Suprapubic skin (tissue), 4 donors: ENCODE results near the gene CLIP2. TPM values are rescaled to one million over a fixed set of nuclear protein-coding genes. Genes with fewer than 3 reads are reported as not detected.
"Not testable (repeated sequence)": the region's sequence is repeated elsewhere in the genome, so short reads cannot be mapped to it uniquely, and the experiment has no call there.

ENCODE experiments used
- DNase-seq, 2 donors: peaks; one replicate each; pipeline ENCODE4 v3.0.0-alpha.2; 2019; ENCODE audit warnings: low spot score in 2 of 2
- H3K27ac ChIP-seq: fragments of 200-600 bp; sonication (generic); one replicate; pipeline ENCODE4 v1.5.1; 2019
- H3K27me3 ChIP-seq: fragments of 200-600 bp; sonication (generic); one replicate; pipeline ENCODE4 v1.5.1; 2019
- H3K36me3 ChIP-seq: fragments of 200-600 bp; sonication (generic); one replicate; pipeline ENCODE4 v1.5.1; 2019
- H3K4me1 ChIP-seq: fragments of 200-600 bp; sonication (generic); one replicate; pipeline ENCODE4 v1.5.1; 2019
- H3K4me3 ChIP-seq: fragments of 200-600 bp; sonication (generic); one replicate; pipeline ENCODE4 v1.5.1; 2019; ENCODE audit warnings: mild to moderate bottlenecking
- H3K9me3 ChIP-seq: fragments of 200-600 bp; sonication (generic); one replicate; pipeline ENCODE4 v1.5.1; 2019
- CTCF ChIP-seq, 2 donors: fragments of 200-600 bp in 1 of 2; fragments of 450-650 bp in 1 of 2; sonication (generic) in 1 of 2; IDR thresholded peaks; one replicate each; pipeline ENCODE4 v1.5.1; 2016 to 2019; ENCODE audit warnings: antibody characterized with exemption in 2 of 2, mild to moderate bottlenecking in 1 of 2, moderate library complexity in 1 of 2
- EP300 ChIP-seq: sonication (generic); formaldehyde crosslinking; IDR thresholded peaks from one replicate; pipeline ENCODE4 v1.6.1; 2017; ENCODE audit warnings: antibody characterized with exemption
- POLR2A ChIP-seq, 2 donors: fragments of 450-650 bp; IDR thresholded peaks; one replicate each; pipeline ENCODE4 v1.6.1; 2017; ENCODE audit warnings: antibody characterized with exemption in 2 of 2, mild to moderate bottlenecking in 2 of 2, moderate library complexity in 2 of 2
- POLR2AphosphoS5 ChIP-seq, 3 donors: sonication (generic); formaldehyde crosslinking; IDR thresholded peaks; one replicate each; pipeline ENCODE4 v1.6.1; 2017; ENCODE audit warnings: antibody characterized with exemption in 3 of 3
- WGBS: methylation state at CpG from one replicate; pipeline ENCODE4 v1.1.5; 2018; 5-methylcytosine and 5-hydroxymethylcytosine counted together
- total RNA-seq, 4 donors: library from RNA; depleted of rRNA; stranded (reverse); fragments of >200 nt; gene quantifications; one replicate each; pipeline ENCODE4 v1.1.0, GENCODE V29; 2016

CLIP2 gene
- total RNA-seq, 4 donors from 2014 or later, result 26.9 to 73.6 (median 32.5) TPM

DNA sequence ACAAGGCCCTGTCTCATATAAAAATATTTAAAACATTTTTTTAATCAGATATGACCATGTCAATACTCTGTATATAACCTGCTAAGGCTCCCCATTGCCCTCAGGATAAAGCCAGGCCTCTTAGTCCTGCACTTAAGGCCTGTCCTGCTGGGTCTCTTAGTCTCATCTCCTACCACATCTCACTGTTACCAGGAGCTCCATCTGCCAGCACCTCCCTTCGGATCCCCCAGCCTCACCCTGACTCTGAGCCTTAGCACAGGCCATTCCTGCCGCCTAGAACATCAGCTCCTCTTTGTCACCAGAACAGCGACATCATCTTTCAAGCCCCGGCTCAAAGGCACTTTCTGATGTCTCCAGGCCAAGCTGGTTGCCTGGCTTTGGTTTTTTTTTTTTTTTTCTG is 138.8 kb downstream of the CLIP2 start:
- Histone ChIP-seq H3K4me1 (peaks cover 6% of the 10 kb centered on the region), H3K36me3 (no peaks in the 10 kb centered on the region), H3K27ac (no peak overlapping the region), H3K27me3 (no peaks in the 10 kb centered on the region), H3K4me3 (no peak overlapping the region), H3K9me3 (no peaks in the 10 kb centered on the region)
- DNase-seq, result no peak
- TF ChIP-seq CTCF (IDR thresholded peaks at IDR 0.05) (no peak), POLR2AphosphoS5 (IDR thresholded peaks at IDR 0.05) (no peak)
- 95% methylated on average over 4 of the region's 4 CpGs for WGBS

DNA sequence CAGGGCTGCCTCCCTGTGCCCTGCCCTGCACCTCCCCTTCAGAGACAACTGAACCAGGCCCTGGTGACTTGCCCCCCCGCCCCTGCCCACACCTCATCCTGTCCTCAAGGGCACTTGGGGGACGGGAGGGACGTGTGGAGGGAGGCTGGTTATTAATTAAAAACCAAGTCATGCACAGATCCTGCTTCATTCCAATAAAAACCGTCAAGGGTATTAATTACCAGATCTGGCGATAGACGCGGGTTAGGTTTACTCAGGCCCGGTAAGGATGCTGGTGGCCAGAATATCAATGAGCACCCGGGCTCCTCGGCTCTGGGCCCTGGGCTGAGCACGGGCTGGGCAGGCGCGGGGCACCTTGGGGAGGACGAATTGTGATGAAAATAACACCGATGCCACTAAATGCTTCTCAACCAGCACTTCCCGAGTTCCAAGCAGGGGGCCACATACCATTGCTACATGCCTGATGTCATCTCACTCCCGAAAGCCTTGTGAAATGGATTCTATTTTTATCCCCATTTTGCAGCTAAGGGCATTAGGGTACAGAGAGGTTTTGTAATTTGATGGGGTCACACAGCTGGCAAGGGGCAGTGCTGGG is 140.0 kb downstream of the CLIP2 start:
- no peak overlapping the region for H3K27ac ChIP-seq
- H3K4me3 ChIP-seq, result no peak overlapping the region
- H3K4me1 ChIP-seq, result peaks cover 6% of the 10 kb centered on the region
- no peak for DNase-seq
- no peaks in the 10 kb centered on the region for H3K27me3 ChIP-seq
- TF ChIP-seq POLR2AphosphoS5 (IDR thresholded peaks at IDR 0.05), result no peak
- TF ChIP-seq POLR2A (IDR thresholded peaks at IDR 0.05), result no peak
- no peak for TF ChIP-seq EP300
- TF ChIP-seq CTCF (IDR thresholded peaks at IDR 0.05), result no peak
- no peaks in the 10 kb centered on the region for H3K9me3 ChIP-seq
- H3K36me3 ChIP-seq, result no peaks in the 10 kb centered on the region
- WGBS, result 75% methylated on average over 17 of the region's 17 CpGs

GRCh38 chr7:74430409-74430808 is 141.2 kb downstream of the CLIP2 start:
- not testable (repeated sequence) for H3K9me3 ChIP-seq

DNA sequence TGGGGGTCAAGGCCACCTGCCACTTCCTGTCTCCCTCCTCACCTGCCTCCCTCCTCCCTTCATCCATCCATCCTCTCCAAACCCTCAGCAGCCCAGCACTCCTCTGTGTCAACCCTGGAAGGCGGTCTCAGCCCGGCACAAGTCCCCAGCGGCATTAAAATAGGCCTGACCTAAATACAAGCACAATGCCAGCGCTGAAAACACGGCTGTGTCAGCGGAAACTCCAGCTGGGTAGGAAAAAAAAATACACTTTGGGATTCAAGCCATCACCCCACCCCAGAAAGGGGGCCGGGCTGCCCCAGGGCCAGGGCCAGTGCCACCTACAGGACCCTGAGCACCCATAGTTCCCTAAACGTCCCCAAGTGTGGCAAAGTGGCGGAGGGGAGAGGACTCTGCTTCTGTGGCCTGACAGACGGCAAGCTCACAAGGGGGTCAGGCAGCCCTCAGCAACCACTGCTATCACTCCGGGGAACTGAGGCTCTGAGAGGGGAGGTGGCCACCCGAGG is 141.8 kb downstream of the CLIP2 start:
- no peaks in the 10 kb centered on the region for H3K27me3 ChIP-seq
- TF ChIP-seq EP300 (no peak), CTCF (IDR thresholded peaks at IDR 0.05) (no peak), POLR2A (IDR thresholded peaks at IDR 0.05) (no peak), POLR2AphosphoS5 (IDR thresholded peaks at IDR 0.05) (no peak)
- DNase-seq, result no peak
- no peaks in the 10 kb centered on the region for H3K9me3 ChIP-seq
- 47% methylated on average over 10 of the region's 12 CpGs for WGBS
- peaks cover 6% of the 10 kb centered on the region for H3K4me1 ChIP-seq
- H3K4me3 ChIP-seq, result no peak overlapping the region
- H3K27ac ChIP-seq, result no peak overlapping the region
- H3K36me3 ChIP-seq, result no peaks in the 10 kb centered on the region

More at GRCh38 chr7:74430409-74430808, 141.2 kb downstream of the CLIP2 start:
- not testable (repeated sequence) for H3K4me3 ChIP-seq, DNase-seq, H3K4me1 ChIP-seq, H3K27me3 ChIP-seq, H3K27ac ChIP-seq, H3K36me3 ChIP-seq
- 59% methylated on average over 8 of the region's 9 CpGs for WGBS

DNA sequence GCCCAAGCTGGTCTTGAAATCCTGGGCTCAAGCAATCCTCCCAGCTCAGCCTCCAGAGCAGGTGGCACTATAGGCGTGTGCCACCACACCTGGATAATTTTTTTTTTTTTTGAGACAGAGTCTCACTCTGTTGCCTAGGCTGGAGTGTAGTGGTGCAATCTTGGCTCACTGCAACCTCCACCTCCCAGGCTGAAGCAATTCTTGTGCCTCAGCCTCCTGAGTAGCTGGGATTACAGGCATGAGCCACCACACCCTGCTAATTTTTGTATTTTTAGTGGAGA is 148.0 kb downstream of the CLIP2 start:
- WGBS, result 94% methylated on average over 1 of the region's 1 CpG
- not testable (repeated sequence) for H3K9me3 ChIP-seq, DNase-seq, H3K36me3 ChIP-seq, H3K4me1 ChIP-seq, H3K27ac ChIP-seq, H3K27me3 ChIP-seq, H3K4me3 ChIP-seq

- Histone ChIP-seq H3K36me3 (no peaks in the 10 kb centered on the region), H3K4me1 (no peaks in the 10 kb centered on the region), H3K4me3 (no peak overlapping the region), H3K27ac (no peak overlapping the region), H3K27me3 (no peaks in the 10 kb centered on the region), H3K9me3 (no peaks in the 10 kb centered on the region)
- TF ChIP-seq POLR2AphosphoS5 (IDR thresholded peaks at IDR 0.05) (no peak), EP300 (no peak), CTCF (IDR thresholded peaks at IDR 0.05) (no peak), POLR2A (IDR thresholded peaks at IDR 0.05) (no peak)
- WGBS, result 97% methylated on average over 2 of the region's 2 CpGs
- no peak for DNase-seq
Observed at GRCh38 chr7:74438327-74438726, 149.1 kb downstream of the CLIP2 start.
